Measurements from ENCODE around the gene TTC22.
"Not testable (repeated sequence)": the region's sequence is repeated elsewhere in the genome, so short reads cannot be mapped to it uniquely, and the experiment has no call there.

Gene TTC22

GRCh38 chr1:54781023-54781723 is 19.9 kb downstream of the TTC22 start:
- DNase-seq, result no peak

DNA sequence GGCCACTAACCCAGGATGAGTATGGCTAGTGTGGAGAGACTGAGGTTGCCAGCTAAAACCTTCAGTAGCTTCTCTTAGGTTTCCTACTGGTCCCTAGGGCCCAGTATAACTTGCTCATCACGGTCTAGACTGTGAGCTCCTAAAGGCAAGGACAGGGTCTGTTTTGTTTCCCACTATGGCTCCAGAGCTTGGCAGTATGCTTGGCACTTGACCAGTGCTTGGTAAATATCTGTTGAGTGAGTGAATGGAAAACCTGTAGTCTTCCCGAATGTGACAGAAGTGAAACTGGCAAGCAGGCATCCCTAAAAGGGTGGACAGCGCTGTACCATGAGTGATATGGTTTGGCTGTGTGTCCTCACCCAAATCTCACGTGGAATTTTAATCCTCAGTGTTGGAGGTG is 23.7 kb downstream of the TTC22 start:
- DNase-seq, result no peak

- DNase-seq, result no peak
These were observed 24.1 kb downstream of the TTC22 start for GRCh38 chr1:54777011-54777410.

DNA sequence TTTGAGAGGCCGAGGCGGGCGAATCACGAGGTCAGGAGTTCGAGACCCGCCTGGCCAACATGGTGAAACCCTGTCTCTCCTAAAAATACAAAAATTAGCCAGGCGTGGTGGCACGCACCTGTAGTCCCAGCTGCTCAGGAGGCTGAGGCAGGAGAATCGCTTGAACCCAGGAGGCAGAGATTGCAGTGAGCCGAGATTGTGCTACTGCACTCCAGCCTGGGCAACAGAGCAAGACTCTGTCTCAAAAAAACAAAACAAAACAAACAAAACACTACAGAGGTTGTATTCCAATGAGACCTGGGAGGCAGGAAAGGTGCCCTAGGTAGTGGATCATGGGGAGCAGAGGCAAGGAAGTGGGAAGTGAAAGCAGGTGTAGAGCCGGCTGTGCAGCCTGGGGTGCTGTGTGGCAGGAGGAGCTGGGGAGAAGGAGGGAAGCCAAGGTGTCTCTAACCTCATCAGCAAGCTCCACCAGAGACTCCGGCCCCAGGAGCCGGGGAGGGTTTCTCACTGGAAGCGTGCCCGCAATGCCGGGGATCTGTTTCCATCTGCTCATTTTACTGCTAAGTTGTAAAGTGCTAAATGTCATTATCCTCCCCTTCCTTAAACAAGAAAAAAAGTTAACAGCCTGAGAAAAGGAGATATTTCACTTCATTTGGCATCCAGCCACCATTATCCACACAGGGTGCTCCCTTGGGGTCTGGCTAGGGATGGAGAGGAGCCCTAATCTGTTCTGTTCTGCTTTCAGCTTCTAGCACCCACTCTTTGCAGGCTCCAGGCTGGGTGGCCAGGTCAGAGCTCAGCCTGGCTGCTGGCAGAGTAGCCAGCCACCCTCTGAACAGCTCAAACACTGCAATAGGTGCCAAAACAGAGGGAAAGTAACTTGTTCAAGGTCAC is 25.0 kb downstream of the TTC22 start:
- DNase-seq, result not testable (repeated sequence)

GRCh38 chr1:54774820-54775498 is 26.2 kb downstream of the TTC22 start:
- DNase-seq, result no peak

DNA sequence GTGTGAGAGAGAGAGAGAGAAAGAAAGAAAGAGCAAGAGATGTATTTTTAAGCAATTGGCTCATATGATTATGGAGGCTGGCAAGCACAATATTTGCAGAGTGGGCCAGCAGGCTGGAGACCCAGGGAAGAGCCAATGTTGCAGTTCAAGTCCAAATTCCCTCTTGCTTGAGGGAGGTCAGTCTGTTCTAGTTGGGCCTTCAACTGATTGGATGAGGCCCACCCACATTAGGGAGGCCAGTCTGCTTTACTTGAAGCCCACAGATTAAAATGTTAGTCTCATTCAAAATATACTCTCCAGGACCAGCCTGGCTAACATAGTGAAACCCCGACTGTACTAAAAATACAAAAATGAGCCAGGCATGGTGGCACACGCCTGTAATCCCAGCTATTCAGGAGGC is 28.2 kb downstream of the TTC22 start:
- no peak for DNase-seq

- no peak for DNase-seq
These were observed 33.0 kb downstream of the TTC22 start for GRCh38 chr1:54768093-54768492.

GRCh38 chr1:54767526-54767925 is 33.6 kb downstream of the TTC22 start:
- no peak for DNase-seq

DNA sequence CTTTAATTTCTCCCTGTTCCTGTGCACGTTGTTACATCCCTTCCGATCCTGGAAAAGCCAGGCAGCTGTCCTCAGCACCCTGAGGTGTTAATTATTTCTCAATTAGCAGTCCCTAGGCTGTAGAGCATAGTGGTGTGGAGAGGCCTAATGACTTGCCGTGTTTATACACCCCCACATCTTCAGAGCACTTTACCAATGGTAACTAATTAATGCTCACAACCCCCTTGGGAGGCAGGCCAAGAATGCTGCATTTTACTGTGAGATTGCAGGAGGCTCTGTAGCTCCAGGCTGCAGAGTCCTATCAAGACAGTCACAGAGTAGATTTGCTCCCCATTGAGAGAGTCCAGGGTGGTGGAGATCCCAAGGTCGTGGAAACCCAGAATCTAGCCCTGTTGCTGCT is 34.4 kb downstream of the TTC22 start:
- no peak for DNase-seq

DNA sequence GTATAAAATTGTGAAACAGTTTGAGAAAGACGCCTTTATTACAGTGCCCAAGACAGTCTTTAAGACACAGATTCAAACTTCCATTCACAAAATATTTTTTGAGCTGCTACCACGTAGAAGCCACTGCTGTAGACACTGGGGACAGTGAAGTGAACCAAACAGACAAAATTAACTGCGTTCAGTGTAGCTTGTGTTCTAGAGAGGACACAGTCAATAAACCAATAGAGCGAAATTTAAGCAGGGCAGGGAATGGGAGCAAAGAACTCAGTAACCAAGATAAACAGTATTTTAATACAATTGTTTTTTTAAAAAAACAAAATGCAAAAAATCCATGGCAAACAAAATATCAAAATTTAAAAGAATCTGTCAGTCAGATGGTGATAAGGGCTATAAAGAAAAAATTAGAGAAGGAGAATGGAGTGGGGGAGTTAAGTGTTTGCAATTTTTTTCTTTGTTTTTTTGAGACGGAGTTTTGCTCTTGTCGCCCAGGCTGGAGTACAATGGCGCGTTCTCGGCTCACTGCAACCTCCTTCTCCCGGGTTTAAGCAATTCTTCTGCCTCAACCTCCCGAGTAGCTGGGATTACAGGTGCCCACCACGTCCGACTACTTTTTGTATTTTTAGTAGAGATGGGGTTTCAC is 36.1 kb downstream of the TTC22 start:
- DNase-seq, result no peak

DNA sequence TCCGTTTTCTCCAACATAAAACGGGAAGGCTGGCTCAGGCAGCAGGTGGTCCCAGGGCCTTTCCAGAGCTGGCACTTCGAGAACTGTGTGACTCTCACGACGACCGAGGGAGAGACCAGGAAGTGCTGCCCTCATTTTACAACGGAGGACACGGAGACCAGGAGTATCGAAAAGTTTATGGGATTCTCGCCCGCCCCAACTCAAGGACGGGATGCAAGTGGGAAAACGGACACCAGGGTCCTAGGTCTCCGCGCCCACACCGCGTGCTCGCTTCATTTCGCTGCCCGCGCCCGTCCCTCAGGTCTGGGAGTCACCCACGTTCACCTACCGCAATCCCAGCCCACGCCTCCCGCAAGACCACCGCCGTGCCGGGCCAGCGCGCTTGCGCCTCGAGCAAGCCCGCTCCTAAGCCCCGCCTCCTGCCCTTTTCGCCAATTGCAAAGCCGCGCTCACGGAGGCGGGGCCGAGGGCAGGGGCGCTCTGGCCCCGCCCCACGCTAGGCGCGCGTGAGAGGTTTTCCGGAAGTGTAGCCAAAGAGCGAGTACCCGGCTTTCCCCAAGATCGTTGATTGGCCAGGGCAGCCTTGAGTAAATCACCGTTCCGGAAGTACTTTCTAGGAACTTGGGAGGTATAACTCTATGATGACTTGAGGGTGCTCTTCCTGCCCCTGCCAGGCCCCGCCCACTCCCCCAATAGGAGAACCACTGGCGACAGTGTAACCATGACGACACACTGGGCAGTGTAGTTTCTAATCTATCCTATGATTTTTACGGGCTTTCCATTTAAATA is 36.8 kb downstream of the TTC22 start, which contains the start of gene PARS2:
PARS2 (minus strand) TSS at position 391 of the 789 bp plus-strand sequence. CDS start 5,362 bp downstream, outside the sequence.
- peak; percentile 63 to 93 for DNase-seq

DNA sequence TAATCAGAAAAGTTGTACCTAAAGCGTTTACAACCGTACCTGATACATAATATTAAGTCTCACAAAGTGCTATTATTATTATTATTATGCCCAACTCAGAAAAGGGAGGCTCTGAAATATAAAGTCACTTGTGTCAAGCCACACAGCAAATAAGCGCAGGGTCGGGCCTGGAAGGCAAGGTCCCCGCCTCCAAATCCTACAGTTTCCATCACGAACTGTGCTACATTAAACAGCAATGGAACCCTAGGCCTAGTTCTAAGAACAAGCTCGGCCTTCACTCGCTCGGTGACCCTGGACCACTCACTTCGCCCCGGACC is 37.3 kb downstream of the TTC22 start:
- DNase-seq, result no peak

DNA sequence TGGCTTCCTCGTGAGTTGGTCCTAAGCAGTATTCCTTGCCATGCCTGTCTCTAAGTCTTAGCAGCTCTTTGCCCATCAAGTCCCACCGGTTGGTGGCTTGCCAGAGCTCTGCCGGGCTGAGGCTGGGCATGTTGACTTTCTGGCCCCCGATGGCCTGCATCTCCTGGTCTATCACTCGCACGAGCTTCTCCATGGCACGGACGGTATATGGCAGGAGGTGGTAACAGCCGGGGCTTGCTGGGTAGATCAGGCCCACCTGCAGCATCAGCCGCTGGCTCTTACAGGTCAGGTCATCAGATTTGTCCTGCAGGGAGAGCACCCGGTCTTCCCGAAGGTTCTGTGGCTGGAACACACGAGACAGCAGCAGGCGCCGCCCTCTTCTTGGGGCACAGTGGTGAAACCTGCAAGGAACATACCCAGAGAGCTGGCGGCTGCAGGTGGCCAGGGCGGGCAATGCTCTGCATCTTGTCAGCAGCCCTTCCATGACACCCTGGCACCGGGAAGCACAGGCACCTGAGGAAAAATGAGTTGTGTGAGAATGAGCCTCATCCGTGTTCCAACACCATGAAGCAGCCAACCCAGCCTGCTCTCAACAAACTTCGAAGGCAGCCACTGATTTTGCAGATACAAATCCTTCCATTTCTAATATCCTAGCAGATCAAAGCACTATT is 42.3 kb downstream of the TTC22 start:
- no peak for DNase-seq

DNA sequence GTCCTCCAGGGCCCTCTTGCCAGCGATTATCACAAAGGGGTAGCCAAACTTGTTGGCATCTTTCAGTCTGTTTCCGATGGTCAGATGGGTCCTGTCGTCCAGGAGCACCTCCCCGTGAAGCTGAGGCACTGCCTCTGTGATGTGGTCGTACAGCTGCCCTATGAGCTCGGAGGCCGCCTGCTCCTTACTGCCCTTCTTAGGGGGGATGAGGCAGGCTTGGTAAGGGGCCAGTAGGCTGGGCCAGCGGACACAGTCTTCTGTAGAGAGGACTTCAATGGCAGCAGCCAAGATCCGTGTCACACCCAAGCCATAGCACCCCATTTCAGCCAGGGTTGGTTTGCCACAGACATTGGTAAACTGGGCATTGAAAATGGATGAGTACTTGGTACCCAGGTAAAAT is 43.3 kb downstream of the TTC22 start:
- no peak for DNase-seq

DNA sequence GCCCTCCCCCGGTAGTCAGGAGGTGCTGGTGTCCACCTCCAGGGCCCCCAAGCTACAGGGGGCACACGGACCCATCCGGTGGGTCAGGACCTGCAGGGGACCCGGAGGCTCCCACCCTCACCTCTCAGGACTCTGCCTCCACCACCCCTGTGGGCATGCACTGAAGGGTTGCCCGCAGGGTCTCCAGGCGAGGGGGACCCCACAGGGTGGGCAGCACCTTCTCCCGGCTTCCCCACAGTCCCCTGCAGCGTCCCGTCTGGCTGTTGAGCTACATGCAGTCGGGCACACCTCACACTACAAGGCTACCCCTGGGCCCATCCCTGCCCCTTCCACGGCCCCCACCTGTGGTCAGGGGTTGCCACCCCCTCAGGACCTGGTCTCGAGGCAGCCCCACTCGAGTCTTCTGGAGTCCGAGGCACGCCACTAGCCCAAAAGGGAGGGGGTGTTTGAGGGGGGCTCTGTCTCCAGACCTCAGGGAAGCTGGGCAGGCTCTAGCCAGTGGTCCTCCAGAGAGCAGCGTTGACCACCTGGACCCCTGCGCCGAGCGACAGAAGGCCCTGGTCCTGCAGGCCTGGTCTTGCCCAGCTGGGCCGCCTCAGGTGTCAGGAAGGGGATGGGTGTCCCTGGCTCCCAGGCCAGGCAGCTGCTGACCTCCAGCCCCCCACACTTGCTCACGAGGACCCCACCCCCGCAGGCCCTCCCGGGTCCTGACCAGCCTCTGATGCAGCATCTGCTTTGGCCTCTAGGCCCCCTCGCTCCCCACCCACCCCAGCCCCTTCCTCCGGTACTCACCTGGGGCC is 46.4 kb downstream of the TTC22 start:
- DNase-seq, result no peak

GRCh38 chr1:54754045-54754444 is 47.1 kb downstream of the TTC22 start:
- no peak for DNase-seq

GRCh38 chr1:54751426-54751825 is 49.7 kb downstream of the TTC22 start:
- DNase-seq, result no peak

DNA sequence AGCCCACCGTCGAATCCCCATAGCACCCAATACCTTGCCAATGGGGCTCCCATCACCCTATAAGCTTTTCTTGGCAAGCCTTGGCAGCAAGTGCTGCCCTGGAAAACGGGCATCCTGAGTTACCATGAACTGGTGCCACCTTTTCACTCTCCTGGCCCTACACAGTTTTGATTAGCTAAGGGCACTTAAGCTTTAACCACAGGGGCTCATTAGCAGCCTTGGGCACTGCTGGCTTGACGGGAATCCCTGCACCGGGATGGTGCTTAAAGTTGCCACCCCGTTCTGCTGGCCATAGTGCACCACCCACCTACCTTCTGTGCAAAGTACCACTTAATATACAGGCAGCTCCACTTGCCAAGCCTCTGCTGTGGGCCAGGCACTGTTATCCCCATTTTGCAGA is 50.5 kb downstream of the TTC22 start:
- DNase-seq, result no peak

GRCh38 chr1:54748094-54748835 is 52.9 kb downstream of the TTC22 start:
- no peak for DNase-seq

GRCh38 chr1:54745864-54746263 is 55.3 kb downstream of the TTC22 start:
- no peak for DNase-seq
